BJ (cell line): ENCODE results near the gene LOXL3. TPM values are rescaled to one million over a fixed set of nuclear protein-coding genes. Genes with fewer than 3 reads are reported as not detected.
A peak's percentile ranks its signal among the peaks of the same experiment; 100 is the strongest.

Source experiments
- CTCF ChIA-PET: fragments of 350-600 bp; formaldehyde crosslinking; extraction: SDS; loops from one replicate; lab custom pipeline; 2021; ENCODE audit warnings: antibody characterized with exemption, inconsistent platforms; lab: Yijun Ruan, JAX
- POLR2A ChIA-PET: fragments of 300-600 bp; sonication (Branson Sonifier 250); formaldehyde crosslinking; extraction: SDS; loops from one replicate; lab custom pipeline; 2021; ENCODE audit warnings: antibody characterized with exemption; lab: Charles Lee
- DNase-seq: peaks from one replicate; pipeline ENCODE4 v3.0.0-alpha.2; 2011; ENCODE audit warnings: low read depth
- H3K27me3 ChIP-seq: 2 replicates; pipeline ENCODE4 v1.6.0; 2011; ENCODE audit warnings: low read length; ENCODE audit not compliant: control insufficient read depth, insufficient read depth
- H3K36me3 ChIP-seq: 2 replicates; pipeline ENCODE4 v1.5.1; 2011; ENCODE audit warnings: low read length; ENCODE audit not compliant: control insufficient read depth, insufficient read depth
- H3K4me3 ChIP-seq: 2 replicates; pipeline ENCODE4 v1.5.1; 2011; ENCODE audit warnings: low read depth, mild to moderate bottlenecking, control low read depth, low read length
- polyA plus RNA-seq: library from polyadenylated mRNA; depleted of rRNA; stranded (reverse); fragments of >200 nt; gene quantifications from 2 replicates; pipeline ENCODE4 v1.2.3, GENCODE V29; 2011
- TF ChIP-seq, protein P1 (sequence below): IDR thresholded peaks from 2 replicates; pipeline ENCODE4 v1.5.1; 2011; ENCODE audit warnings: low read depth, mild to moderate bottlenecking, control low read depth, inconsistent platforms, low read length, moderate library complexity; ENCODE audit not compliant: insufficient read depth

LOXL3 gene
- polyA plus RNA-seq, 1 experiment, result 130 TPM

DNA sequence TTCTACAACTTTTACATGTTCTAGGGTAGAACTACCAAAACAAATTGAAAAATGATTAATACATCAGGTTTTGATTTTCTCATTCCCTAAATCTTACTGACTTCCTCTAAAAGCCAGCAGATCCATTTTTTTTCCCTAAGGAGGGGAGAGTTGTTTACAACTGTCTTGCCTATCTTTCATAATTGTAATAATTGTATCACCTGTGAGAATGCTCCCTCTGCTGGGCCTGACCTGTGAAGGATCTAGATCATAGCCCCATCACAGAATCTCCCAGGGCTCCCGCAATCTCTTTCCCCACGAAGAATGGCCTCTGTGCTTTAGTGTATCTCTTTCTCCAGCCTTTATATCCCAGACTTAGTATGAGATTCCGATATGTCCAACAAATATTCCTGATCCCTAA lies 9.1 kb downstream of the LOXL3 start:
- TF ChIP-seq, protein P1, sequence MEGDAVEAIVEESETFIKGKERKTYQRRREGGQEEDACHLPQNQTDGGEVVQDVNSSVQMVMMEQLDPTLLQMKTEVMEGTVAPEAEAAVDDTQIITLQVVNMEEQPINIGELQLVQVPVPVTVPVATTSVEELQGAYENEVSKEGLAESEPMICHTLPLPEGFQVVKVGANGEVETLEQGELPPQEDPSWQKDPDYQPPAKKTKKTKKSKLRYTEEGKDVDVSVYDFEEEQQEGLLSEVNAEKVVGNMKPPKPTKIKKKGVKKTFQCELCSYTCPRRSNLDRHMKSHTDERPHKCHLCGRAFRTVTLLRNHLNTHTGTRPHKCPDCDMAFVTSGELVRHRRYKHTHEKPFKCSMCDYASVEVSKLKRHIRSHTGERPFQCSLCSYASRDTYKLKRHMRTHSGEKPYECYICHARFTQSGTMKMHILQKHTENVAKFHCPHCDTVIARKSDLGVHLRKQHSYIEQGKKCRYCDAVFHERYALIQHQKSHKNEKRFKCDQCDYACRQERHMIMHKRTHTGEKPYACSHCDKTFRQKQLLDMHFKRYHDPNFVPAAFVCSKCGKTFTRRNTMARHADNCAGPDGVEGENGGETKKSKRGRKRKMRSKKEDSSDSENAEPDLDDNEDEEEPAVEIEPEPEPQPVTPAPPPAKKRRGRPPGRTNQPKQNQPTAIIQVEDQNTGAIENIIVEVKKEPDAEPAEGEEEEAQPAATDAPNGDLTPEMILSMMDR, result peak; percentile 9; the same call in 1 of the 2 replicates
- H3K36me3 ChIP-seq, result peaks cover 4% of the 10 kb centered on the region; the same call in 1 of the 2 replicates
- CTCF ChIA-PET, result interaction anchor here (0.8 to 1.2 kb wide), 3 partner anchors 11 to 57 kb away, joined by 3 to 4 read pairs (median 3); no protein-coding TSS in a partner anchor
- no peak for DNase-seq
- POLR2A ChIA-PET, result no interaction called here
- H3K4me3 ChIP-seq, result no peak overlapping the region
- H3K27me3 ChIP-seq, result no peaks in the 10 kb centered on the region

DNA sequence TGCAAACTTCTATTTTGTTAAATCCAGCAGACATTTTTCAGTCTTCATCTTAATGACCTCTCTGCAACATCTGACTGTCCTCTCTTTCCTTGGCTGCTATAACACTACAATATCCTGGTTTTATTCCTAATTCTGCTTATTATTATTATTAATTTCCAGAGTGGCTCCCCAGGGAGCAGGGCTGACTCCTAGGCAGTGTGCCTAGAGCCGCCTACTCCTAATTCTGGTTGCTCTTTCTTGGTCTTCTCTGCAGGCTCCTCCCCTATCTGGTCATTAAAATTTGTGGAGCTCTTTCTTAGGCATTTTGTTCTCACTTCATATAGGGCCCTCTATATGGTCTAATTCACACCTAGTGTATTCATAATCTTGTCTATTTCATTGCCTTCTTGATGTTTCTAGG lies 10.8 kb downstream of the LOXL3 start:
- TF ChIP-seq, protein P1, result no peak
- Histone ChIP-seq H3K36me3 (peaks cover 6% of the 10 kb centered on the region), H3K27me3 (no peaks in the 10 kb centered on the region), H3K4me3 (no peak overlapping the region)
- DNase-seq, result no peak
- ChIA-PET CTCF (interaction anchor here (4.7 kb wide), 1 partner anchor 45 kb away, joined by 16 read pairs; no protein-coding TSS in a partner anchor), POLR2A (no interaction called here)

DNA sequence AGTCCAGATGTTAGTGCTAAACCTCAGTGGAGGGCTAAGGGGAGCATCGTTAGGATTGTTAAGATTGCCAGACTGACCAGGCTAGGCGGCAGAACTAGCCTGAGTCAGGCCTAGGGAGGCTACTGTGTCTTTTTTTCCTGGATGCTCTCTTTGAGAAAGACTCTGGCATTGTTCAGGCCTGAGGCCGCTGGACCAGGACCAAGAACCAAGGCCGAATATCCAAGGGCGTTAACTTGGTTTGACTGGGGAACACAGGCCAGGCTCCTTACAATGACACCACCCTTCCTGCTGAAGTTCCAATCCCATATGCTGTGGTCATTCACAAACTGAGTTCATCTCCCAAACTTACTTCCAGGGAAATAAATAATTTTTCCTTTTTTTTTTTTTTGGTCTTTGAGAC lies 13.5 kb downstream of the LOXL3 start:
- DNase-seq, result no peak
- ChIA-PET POLR2A (no interaction called here), CTCF (interaction anchor here (0.7 to 4.7 kb wide), 4 partner anchors 9 to 48 kb away, joined by 3 to 16 read pairs (median 4); no protein-coding TSS in a partner anchor)
- TF ChIP-seq, protein P1, result no peak
- Histone ChIP-seq H3K27me3 (no peaks in the 10 kb centered on the region), H3K36me3 (peaks cover 7% of the 10 kb centered on the region), H3K4me3 (no peak overlapping the region)

DNA sequence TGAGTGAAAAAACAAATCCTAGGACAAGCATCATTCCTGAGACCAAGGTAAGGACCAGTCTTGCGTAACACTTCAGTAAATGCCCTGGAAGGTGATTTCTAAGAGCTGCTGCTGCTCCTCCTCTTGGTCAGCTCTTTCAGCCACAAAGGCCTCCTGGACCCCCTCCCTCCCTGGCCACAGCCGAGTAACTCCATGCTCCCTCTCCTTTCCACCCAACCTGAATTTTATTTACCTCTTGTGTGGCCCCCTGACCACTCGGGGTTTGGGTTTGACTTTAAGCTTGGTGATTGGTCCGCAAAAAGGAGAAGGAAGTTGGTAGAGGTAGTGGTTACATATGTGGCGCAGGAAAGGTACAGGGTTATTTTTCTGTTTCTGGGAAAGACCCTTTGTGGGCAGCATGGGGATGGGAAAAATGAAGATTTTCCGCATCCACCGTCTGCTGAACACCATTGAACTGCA lies 14.8 kb downstream of the LOXL3 start:
- H3K4me3 ChIP-seq, result no peak overlapping the region
- CTCF ChIA-PET, result interaction anchor here (1.3 to 4.7 kb wide), 3 partner anchors 7 to 49 kb away, joined by 3 to 16 read pairs (median 4); no protein-coding TSS in a partner anchor
- DNase-seq, result no peak
- POLR2A ChIA-PET, result no interaction called here
- H3K27me3 ChIP-seq, result no peaks in the 10 kb centered on the region
- TF ChIP-seq, protein P1, result no peak
- H3K36me3 ChIP-seq, result peaks cover 12% of the 10 kb centered on the region

DNA sequence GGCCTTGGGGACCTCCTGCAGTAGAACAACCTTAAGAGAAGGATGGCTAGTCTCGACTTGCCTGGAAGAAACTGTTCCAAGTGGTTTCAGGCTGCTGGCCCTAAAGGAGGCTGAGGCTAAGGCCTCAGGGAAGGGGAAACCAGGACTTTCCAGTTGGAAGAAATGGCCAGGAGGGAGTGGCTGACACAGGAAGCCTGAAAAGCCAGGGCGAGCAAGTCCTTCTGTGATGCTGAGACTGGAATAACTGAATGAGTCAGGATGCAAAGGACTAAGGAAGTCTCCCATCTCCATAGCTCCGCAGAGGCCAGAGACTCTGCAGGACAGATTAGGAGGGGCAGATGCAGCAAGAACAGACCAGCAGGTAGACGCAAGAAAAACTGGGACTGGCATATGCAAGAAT lies 16.6 kb downstream of the LOXL3 start:
- no peak for DNase-seq
- TF ChIP-seq, protein P1, result no peak
- H3K36me3 ChIP-seq, result peaks cover 14% of the 10 kb centered on the region
- ChIA-PET POLR2A (no interaction called here), CTCF (no interaction called here)
- no peaks in the 10 kb centered on the region for H3K27me3 ChIP-seq
- H3K4me3 ChIP-seq, result no peak overlapping the region
